B cell (primary cell): Measurements from ENCODE around the gene RTN4RL1.

ENCODE experiments used
- EZH2 ChIP-seq: IDR thresholded peaks from 2 replicates; pipeline ENCODE4 v1.6.1; 2012; ENCODE audit warnings: borderline replicate concordance, low read depth, mild to moderate bottlenecking, moderate library complexity, low read length; ENCODE audit not compliant: insufficient read depth, poor library complexity, severe bottlenecking
- TF ChIP-seq, protein P1 (sequence below): fragments of 200-600 bp; IDR thresholded peaks from one replicate; pipeline ENCODE4 v1.8.0; 2022; ENCODE audit warnings: antibody characterized with exemption, mild to moderate bottlenecking

DNA sequence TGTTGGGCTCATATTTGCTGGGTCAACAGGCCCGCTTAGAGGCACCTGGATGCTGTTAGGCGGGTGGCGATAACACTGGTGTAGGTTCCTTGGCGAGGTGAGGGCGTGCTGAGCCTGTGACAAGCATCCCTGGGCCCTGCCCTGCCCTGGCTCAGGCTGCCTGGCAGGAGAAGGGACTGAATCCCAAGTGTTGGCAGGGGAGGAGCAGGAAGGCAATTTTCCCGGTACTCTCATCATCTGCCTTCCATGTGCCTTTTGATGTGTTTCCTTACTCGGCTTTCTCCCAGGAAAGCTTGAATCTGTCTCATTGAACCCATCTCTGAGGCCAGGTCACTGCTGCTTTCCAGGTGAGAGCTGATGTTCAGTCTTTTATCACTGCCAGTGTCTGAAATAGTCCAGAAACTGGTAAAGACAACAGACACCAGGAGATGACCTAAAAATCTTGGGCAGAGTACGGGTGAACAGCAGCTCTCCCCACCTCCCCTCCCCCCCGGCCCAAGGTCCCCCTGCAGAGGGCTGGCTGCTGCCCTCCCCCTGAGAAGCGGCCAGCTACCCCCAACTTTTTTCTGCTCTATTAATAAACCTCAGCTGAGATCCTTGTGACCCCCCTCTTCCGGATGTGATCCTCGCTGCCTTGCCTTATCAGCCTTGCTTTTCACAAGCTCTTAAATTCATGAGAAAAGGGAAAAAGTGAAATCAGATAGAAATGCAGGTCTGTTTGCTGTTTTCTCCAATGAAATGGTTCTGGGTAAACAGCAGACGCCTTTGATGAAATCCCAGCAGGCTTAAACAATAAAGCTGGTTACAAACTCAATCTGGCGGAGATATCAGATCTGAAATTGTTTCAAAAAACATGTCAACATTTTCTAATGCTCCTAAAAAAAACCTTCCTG is 29.0 kb downstream of the RTN4RL1 start:
- TF ChIP-seq, protein P1, sequence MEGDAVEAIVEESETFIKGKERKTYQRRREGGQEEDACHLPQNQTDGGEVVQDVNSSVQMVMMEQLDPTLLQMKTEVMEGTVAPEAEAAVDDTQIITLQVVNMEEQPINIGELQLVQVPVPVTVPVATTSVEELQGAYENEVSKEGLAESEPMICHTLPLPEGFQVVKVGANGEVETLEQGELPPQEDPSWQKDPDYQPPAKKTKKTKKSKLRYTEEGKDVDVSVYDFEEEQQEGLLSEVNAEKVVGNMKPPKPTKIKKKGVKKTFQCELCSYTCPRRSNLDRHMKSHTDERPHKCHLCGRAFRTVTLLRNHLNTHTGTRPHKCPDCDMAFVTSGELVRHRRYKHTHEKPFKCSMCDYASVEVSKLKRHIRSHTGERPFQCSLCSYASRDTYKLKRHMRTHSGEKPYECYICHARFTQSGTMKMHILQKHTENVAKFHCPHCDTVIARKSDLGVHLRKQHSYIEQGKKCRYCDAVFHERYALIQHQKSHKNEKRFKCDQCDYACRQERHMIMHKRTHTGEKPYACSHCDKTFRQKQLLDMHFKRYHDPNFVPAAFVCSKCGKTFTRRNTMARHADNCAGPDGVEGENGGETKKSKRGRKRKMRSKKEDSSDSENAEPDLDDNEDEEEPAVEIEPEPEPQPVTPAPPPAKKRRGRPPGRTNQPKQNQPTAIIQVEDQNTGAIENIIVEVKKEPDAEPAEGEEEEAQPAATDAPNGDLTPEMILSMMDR: no peak
- TF ChIP-seq EZH2: no peak
